ENCODE measurements around the gene NAV2. TPM values are rescaled to one million over a fixed set of nuclear protein-coding genes. Genes with fewer than 3 reads are reported as not detected.

The NAV2 gene
- total RNA-seq, 1 donor from 2014 or later = 31.4 TPM

DNA sequence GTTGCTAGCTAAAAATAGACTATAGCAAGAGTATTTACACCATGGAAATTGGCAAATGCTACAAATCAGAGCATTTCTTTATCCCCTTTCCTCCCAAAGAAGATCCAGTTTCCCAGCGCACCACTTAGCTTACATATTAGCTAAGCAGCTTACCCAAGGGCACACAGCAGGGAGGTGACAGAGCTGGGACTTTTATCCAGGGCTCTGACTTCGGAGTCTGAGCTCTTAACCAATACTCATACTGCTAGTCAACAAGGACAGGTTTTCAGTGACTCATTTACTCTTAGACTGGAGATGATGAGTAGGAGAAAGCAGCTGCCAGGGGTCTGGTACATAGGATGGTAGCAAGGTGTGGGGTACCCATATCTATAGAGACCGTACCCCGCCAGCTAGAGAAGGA is 38.4 kb downstream of the NAV2 start:
- H3K27me3 Mint-ChIP-seq (ENCODE audit: unreplicated experiment) = no peaks in the 10 kb centered on the region
- TF ChIP-seq, protein P1, sequence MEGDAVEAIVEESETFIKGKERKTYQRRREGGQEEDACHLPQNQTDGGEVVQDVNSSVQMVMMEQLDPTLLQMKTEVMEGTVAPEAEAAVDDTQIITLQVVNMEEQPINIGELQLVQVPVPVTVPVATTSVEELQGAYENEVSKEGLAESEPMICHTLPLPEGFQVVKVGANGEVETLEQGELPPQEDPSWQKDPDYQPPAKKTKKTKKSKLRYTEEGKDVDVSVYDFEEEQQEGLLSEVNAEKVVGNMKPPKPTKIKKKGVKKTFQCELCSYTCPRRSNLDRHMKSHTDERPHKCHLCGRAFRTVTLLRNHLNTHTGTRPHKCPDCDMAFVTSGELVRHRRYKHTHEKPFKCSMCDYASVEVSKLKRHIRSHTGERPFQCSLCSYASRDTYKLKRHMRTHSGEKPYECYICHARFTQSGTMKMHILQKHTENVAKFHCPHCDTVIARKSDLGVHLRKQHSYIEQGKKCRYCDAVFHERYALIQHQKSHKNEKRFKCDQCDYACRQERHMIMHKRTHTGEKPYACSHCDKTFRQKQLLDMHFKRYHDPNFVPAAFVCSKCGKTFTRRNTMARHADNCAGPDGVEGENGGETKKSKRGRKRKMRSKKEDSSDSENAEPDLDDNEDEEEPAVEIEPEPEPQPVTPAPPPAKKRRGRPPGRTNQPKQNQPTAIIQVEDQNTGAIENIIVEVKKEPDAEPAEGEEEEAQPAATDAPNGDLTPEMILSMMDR (IDR thresholded peaks at IDR 0.05) = no peak
- peaks cover 12% of the 10 kb centered on the region for H3K36me3 Mint-ChIP-seq (ENCODE audit: unreplicated experiment)
- H3K27ac Mint-ChIP-seq (ENCODE audit: unreplicated experiment) = no peak overlapping the region
- no peak overlapping the region for H3K4me3 Mint-ChIP-seq (ENCODE audit: unreplicated experiment)
- DNase-seq (ENCODE audit: extremely low spot score, unreplicated experiment) = no peak
- peaks cover 7% of the 10 kb centered on the region for H3K4me1 Mint-ChIP-seq (ENCODE audit: unreplicated experiment)
- no peaks in the 10 kb centered on the region for H3K9me3 Mint-ChIP-seq (ENCODE audit: unreplicated experiment)

DNA sequence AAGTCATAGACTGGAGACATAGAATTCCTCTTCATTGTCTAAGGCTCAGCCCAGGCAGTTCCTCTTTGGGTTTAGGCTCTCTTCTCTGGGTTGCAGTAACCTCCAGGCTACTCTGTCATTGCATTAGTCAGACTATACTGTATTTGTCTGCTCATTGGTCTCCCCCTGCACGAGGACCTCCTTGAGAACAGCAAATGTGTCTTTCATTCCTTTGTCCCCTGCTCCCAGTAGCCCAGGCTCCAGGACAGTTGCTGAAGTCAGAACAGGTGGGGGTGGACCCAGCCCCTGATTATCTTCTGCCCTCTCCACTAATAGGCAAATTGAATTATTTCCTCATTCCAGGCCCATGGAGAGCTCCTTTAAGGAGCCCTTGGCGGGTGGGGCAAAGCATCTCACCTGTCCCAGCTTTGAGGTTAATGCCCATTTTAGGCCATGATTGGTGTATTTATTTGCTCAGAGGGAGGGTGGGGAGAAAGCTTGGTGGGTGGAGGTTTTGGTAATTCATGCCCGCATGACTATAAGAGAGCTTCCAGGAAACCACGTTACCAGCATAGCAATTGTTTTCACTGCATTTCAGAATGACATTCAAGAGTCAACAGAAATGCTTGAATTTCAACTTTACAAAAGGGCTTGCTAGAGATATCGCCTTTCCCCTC is 40.9 kb downstream of the NAV2 start:
- TF ChIP-seq, protein P1 (IDR thresholded peaks at IDR 0.05) = no peak
- DNase-seq (ENCODE audit: extremely low spot score, unreplicated experiment) = no peak
- no peaks in the 10 kb centered on the region for H3K27me3 Mint-ChIP-seq (ENCODE audit: unreplicated experiment)
- H3K36me3 Mint-ChIP-seq (ENCODE audit: unreplicated experiment) = peaks cover 16% of the 10 kb centered on the region
- peaks cover 21% of the 10 kb centered on the region for H3K4me1 Mint-ChIP-seq (ENCODE audit: unreplicated experiment)
- no peak overlapping the region for H3K4me3 Mint-ChIP-seq (ENCODE audit: unreplicated experiment)
- H3K9me3 Mint-ChIP-seq (ENCODE audit: unreplicated experiment) = no peaks in the 10 kb centered on the region
- H3K27ac Mint-ChIP-seq (ENCODE audit: unreplicated experiment) = no peak overlapping the region

- no peaks in the 10 kb centered on the region for H3K27me3 Mint-ChIP-seq (ENCODE audit: unreplicated experiment)
- H3K9me3 Mint-ChIP-seq (ENCODE audit: unreplicated experiment) = no peaks in the 10 kb centered on the region
- no peak overlapping the region for H3K27ac Mint-ChIP-seq (ENCODE audit: unreplicated experiment)
- H3K4me3 Mint-ChIP-seq (ENCODE audit: unreplicated experiment) = no peak overlapping the region
- peaks cover 13% of the 10 kb centered on the region for H3K36me3 Mint-ChIP-seq (ENCODE audit: unreplicated experiment)
- peaks cover 34% of the 10 kb centered on the region for H3K4me1 Mint-ChIP-seq (ENCODE audit: unreplicated experiment)
- DNase-seq (ENCODE audit: extremely low spot score, unreplicated experiment) = no peak
- TF ChIP-seq, protein P1 (IDR thresholded peaks at IDR 0.05) = no peak
Observed at GRCh38 chr11:19756675-19757475, 44.2 kb downstream of the NAV2 start.

- Mint-ChIP-seq H3K4me3 (ENCODE audit: unreplicated experiment) (no peak overlapping the region), H3K27ac (ENCODE audit: unreplicated experiment) (no peak overlapping the region), H3K9me3 (ENCODE audit: unreplicated experiment) (no peaks in the 10 kb centered on the region), H3K27me3 (ENCODE audit: unreplicated experiment) (no peaks in the 10 kb centered on the region), H3K36me3 (ENCODE audit: unreplicated experiment) (peaks cover 8% of the 10 kb centered on the region), H3K4me1 (ENCODE audit: unreplicated experiment) (peaks cover 49% of the 10 kb centered on the region)
- DNase-seq (ENCODE audit: extremely low spot score, unreplicated experiment) = no peak
- TF ChIP-seq, protein P1 (IDR thresholded peaks at IDR 0.05) = no peak
Observed at GRCh38 chr11:19759389-19759788, 46.8 kb downstream of the NAV2 start.

- Mint-ChIP-seq H3K27ac (ENCODE audit: unreplicated experiment) (no peak overlapping the region), H3K4me1 (ENCODE audit: unreplicated experiment) (peaks cover 47% of the 10 kb centered on the region), H3K9me3 (ENCODE audit: unreplicated experiment) (no peaks in the 10 kb centered on the region), H3K36me3 (ENCODE audit: unreplicated experiment) (peaks cover 4% of the 10 kb centered on the region), H3K4me3 (ENCODE audit: unreplicated experiment) (no peak overlapping the region), H3K27me3 (ENCODE audit: unreplicated experiment) (peaks cover 3% of the 10 kb centered on the region)
- DNase-seq (ENCODE audit: extremely low spot score, unreplicated experiment) = no peak
- TF ChIP-seq, protein P1 (IDR thresholded peaks at IDR 0.05) = no peak
Observed at GRCh38 chr11:19762266-19762665, 49.6 kb downstream of the NAV2 start.

Measured in osteocyte (in vitro differentiated cells).